ENCODE measurements around the gene TDO2. TPM values are rescaled to one million over a fixed set of nuclear protein-coding genes. Genes with fewer than 3 reads are reported as not detected.

The TDO2 gene
- total and polyA plus RNA-seq, 2 of the 4 experiments (the other 2 are of a cell fraction): 0.09 to 0.18 TPM

GRCh38 chr4:155952501-155952901 is 49.0 kb downstream of the TDO2 start:
- intact Hi-C loops (cut with micrococcal nuclease) (loop anchor here (10.0 kb wide), 1 partner anchor 1012 kb away; no protein-coding TSS in a partner anchor), dilution Hi-C loops (cut with HindIII; ENCODE audit: low sequenced_read_pairs, unreplicated experiment) (no loop called here), in situ Hi-C loops (cut with MboI; ENCODE audit: low sequenced_read_pairs) (loop anchor here (5.0 to 25.0 kb wide), 5 partner anchors 145 to 1010 kb away; partner anchors contain the start of gene PDGFC)
- Histone ChIP-seq H3K18ac (ENCODE audit: low read depth, low read length) (peak overlapping the region; percentile 99), H3K4me2 (ENCODE audit: low read depth, low read length) (peak overlapping the region; percentile 98), H3K14ac (replicated peaks; ENCODE audit: low read depth, low read length) (0 out of 2 replicates have a peak overlapping the region, but pooled peaks have one; percentile 72), H4K8ac (ENCODE audit: low read depth in 2 of 2, low read length in 2 of 2) (peak overlapping the region; percentile 42 to 85), H3K27ac (ENCODE audit: insufficient read depth, low read length) (peak overlapping the region; percentile 79), H3K23ac (ENCODE audit: low read depth, low read length) (peak overlapping the region; percentile 36; the same call in 1 of the 2 replicates), H3K9me3 (ENCODE audit: control insufficient read depth, insufficient read depth, low read length) (no peaks in the 10 kb centered on the region), H2BK15ac (ENCODE audit: low read depth, low read length) (peak overlapping the region; percentile 22; the same call in 2 of the 3 replicates), H3K4ac (ENCODE audit: low read depth, low read length) (peak overlapping the region; percentile 65; the same call in 1 of the 2 replicates), H2AK9ac (replicated peaks; ENCODE audit: low read depth, low read length, poor library complexity) (no peak overlapping the region), H4K5ac (ENCODE audit: low read depth, low read length) (peak overlapping the region; percentile 99), H4K20me1 (ENCODE audit: insufficient read depth, low read length) (no peaks in the 10 kb centered on the region), H4K91ac (ENCODE audit: insufficient read depth, low read depth, low read length) (peak overlapping the region; percentile 26; the same call in 1 of the 2 replicates), H3K56ac (ENCODE audit: extremely low read depth, insufficient read depth, low read length) (peak overlapping the region; percentile 80), H3K27me3 (ENCODE audit: control insufficient read depth, insufficient read depth, low read length) (no peaks in the 10 kb centered on the region), H3K9ac (ENCODE audit: low read depth, low read length) (peak overlapping the region; percentile 52; the same call in 1 of the 2 replicates), H3K36me3 (ENCODE audit: control insufficient read depth, insufficient read depth, low read length) (no peaks in the 10 kb centered on the region), H3K4me3 (ENCODE audit: insufficient read depth, low read depth, low read length) (peak overlapping the region; percentile 32; the same call in 1 of the 2 replicates), H2AK5ac (ENCODE audit: low read depth, low read length) (no peak overlapping the region), H3K9me1 (ENCODE audit: insufficient read depth, low read length) (peaks cover 4% of the 10 kb centered on the region), H3K79me1 (ENCODE audit: low read depth in 1 of 2, low read length in 2 of 2) (no peaks in the 10 kb centered on the region), H2BK5ac (ENCODE audit: low read depth, low read length, poor library complexity, severe bottlenecking) (peak overlapping the region; percentile 84), H2AFZ (replicated peaks; ENCODE audit: low read length, poor library complexity) (peak overlapping the region; percentile 77), H3K4me1 (ENCODE audit: control insufficient read depth, insufficient read depth, low read length) (peaks cover 9% of the 10 kb centered on the region), H2BK20ac (ENCODE audit: low read depth, low read length) (peak overlapping the region; percentile 54; the same call in 1 of the 2 replicates), H2BK120ac (ENCODE audit: low read depth, low read length) (peak overlapping the region; percentile 64; the same call in 1 of the 2 replicates)
- no CpG with 5 or more reads among the region's 6 CpGs for WGBS, 2 experiments (ENCODE audit: extremely low coverage in 2 of 2, insufficient read length in 1 of 2)
- DNase-seq (peak; percentile 42), ATAC-seq (ENCODE audit: low read depth) (peak; percentile 21)
- ChIA-PET CTCF (interaction anchor here (0.9 to 2.6 kb wide), 12 partner anchors 9 to 549 kb away, joined by 3 to 42 read pairs (median 5); no protein-coding TSS in a partner anchor), POLR2A (ENCODE audit: unreplicated experiment) (no interaction called here)
- BruUV-seq (replicated peaks): no TSS peak
- TF ChIP-seq FOS (IDR thresholded peaks at IDR 0.05; ENCODE audit: low read depth, low read length): no peak
- TF ChIP-seq CHD1 (IDR thresholded peaks at IDR 0.05; ENCODE audit: low read depth, low read length): no peak
- no peak for TF ChIP-seq MAFK (IDR thresholded peaks at IDR 0.05; ENCODE audit: low read depth, low read length)
- TF ChIP-seq CEBPB (IDR thresholded peaks at IDR 0.05; ENCODE audit: low read depth, low read length): peak; percentile 61

Measured in IMR-90 (cell line).